Naive thymus-derived CD8-positive, alpha-beta T cell (primary cell): Measurements from ENCODE around the gene VPS35L. TPM values are rescaled to one million over a fixed set of nuclear protein-coding genes. Genes with fewer than 3 reads are reported as not detected.
"Not testable (repeated sequence)": the region's sequence is repeated elsewhere in the genome, so short reads cannot be mapped to it uniquely, and the experiment has no call there.

ENCODE experiments used
- ATAC-seq, 2 donors: fragments of 150-1000 bp; cut with Tn5 transposase in 1 of 2; sonication (Bioruptor Pico), chemical (Tn5 transposase) in 1 of 2; 1 replicate in 1 of 2; 2 replicates in 1 of 2; pipeline ENCODE4 v1.10.0; 2021; ENCODE audit warnings: mild to moderate bottlenecking in 2 of 2, moderate library complexity in 2 of 2
- POLR2A ChIA-PET: fragments of 350-600 bp; sonication (Branson Sonifier 250); formaldehyde crosslinking; loops from one replicate; lab custom pipeline; 2021; ENCODE audit warnings: antibody characterized with exemption; lab: Charles Lee
- DNase-seq, 10 donors: peaks; one replicate each; pipeline versions ENCODE4 v3.0.0 to v3.0.0-alpha.2; 2020 to 2022
- H3K27ac Mint-ChIP-seq, 10 donors: one replicate each; pipeline ENCODE4 v1.8.0; 2020 to 2022; ENCODE audit warnings: mild to moderate bottlenecking in 10 of 10, mixed read lengths in 10 of 10, moderate library complexity in 4 of 10, inconsistent platforms in 1 of 10
- H3K27me3 Mint-ChIP-seq, 5 donors: one replicate each; pipeline ENCODE4 v1.8.0; 2021 to 2022; ENCODE audit warnings: mixed read lengths in 5 of 5
- H3K36me3 Mint-ChIP-seq, 3 donors: one replicate each; pipeline ENCODE4 v1.8.0; 2020 to 2022; ENCODE audit warnings: mixed read lengths in 3 of 3, mild to moderate bottlenecking in 2 of 3, inconsistent platforms in 1 of 3
- H3K4me1 Mint-ChIP-seq, 4 donors: one replicate each; pipeline ENCODE4 v1.8.0; 2021 to 2022; ENCODE audit warnings: mixed read lengths in 4 of 4
- H3K4me3 Mint-ChIP-seq, 10 donors: one replicate each; pipeline ENCODE4 v1.8.0; 2020 to 2022; ENCODE audit warnings: mild to moderate bottlenecking in 10 of 10, mixed read lengths in 10 of 10, moderate library complexity in 6 of 10, inconsistent platforms in 1 of 10
- H3K9me3 Mint-ChIP-seq, 9 donors: one replicate each; pipeline ENCODE4 v1.8.0; 2020 to 2022; ENCODE audit warnings: mixed read lengths in 9 of 9, mild to moderate bottlenecking in 3 of 9, inconsistent platforms in 1 of 9, moderate library complexity in 1 of 9
- polyA plus RNA-seq, 3 donors: library from polyadenylated mRNA; unstranded; fragments of 300-500 nt; fragmentation: Illumina TruSeq; gene quantifications; one replicate each; pipeline ENCODE4 v1.2.3, GENCODE V29; 2021
- total RNA-seq, 8 experiments: library from RNA in 2 of 8; stranded (reverse) in 2 of 8; gene quantifications; one replicate each; pipeline ENCODE4 v1.2.3 and lab custom pipeline; 2021 to 2026

The VPS35L gene
- total and polyA plus RNA-seq, 5 experiments from 2014 or later: 41.6 to 53.7 (median 45.6) TPM

- Mint-ChIP-seq H3K27ac (peak overlapping the region in 6 of 10 donors; percentile 37 to 72 (median 54)), H3K36me3 (peaks cover 7 to 36% (median 14%) of the 10 kb centered on the region in 3 donors), H3K4me1 (peaks cover 27 to 37% (median 31%) of the 10 kb centered on the region in 4 donors), H3K4me3 (peak overlapping the region; percentile 59 to 95 (median 92)), H3K27me3 (no peaks in the 10 kb centered on the region), H3K9me3 (no peaks in the 10 kb centered on the region)
- DNase-seq (no peak), ATAC-seq (no peak)
- POLR2A ChIA-PET: no interaction called here
Measured at GRCh38 chr16:19716183-19716582, 160.7 kb downstream of the VPS35L start.

- Mint-ChIP-seq H3K36me3 (peaks cover 7 to 31% (median 14%) of the 10 kb centered on the region in 3 donors), H3K27ac (peak overlapping the region in 5 of 10 donors; percentile 37 to 90 (median 72)), H3K4me3 (peak overlapping the region; percentile 88 to 95 (median 93)), H3K4me1 (peaks cover 24 to 34% (median 31%) of the 10 kb centered on the region in 4 donors)
- H3K9me3 Mint-ChIP-seq, DNase-seq, ATAC-seq, H3K27me3 Mint-ChIP-seq: not testable (repeated sequence)
- POLR2A ChIA-PET: interaction anchor here (0.8 kb wide), 1 partner anchor 19 kb away, joined by 3 read pairs; no protein-coding TSS in a partner anchor
Measured at GRCh38 chr16:19716728-19717127, 161.2 kb downstream of the VPS35L start.

GRCh38 chr16:19717314-19717713 lies 161.8 kb downstream of the VPS35L start:
- Mint-ChIP-seq H3K27ac (peak overlapping the region; percentile 68 to 90 (median 83)), H3K4me3 (peak overlapping the region; percentile 88 to 95 (median 93)), H3K4me1 (peaks cover 22 to 33% (median 31%) of the 10 kb centered on the region in 4 donors), H3K9me3 (no peaks in the 10 kb centered on the region), H3K36me3 (peaks cover 7 to 26% (median 14%) of the 10 kb centered on the region in 3 donors), H3K27me3 (no peaks in the 10 kb centered on the region)
- no peak for ATAC-seq
- POLR2A ChIA-PET: interaction anchor here (0.8 to 1.2 kb wide), 3 partner anchors 9 to 162 kb away, joined by 3 to 5 read pairs (median 4); partner anchors contain the start of gene VPS35L
- DNase-seq: peak in 1 of 10 donors; percentile 8

- H3K9me3 Mint-ChIP-seq: no peaks in the 10 kb centered on the region
- ATAC-seq (peak; percentile 96 to 98), DNase-seq (peak; percentile 80 to 93 (median 87))
- peaks cover 22 to 33% (median 31%) of the 10 kb centered on the region in 4 donors for H3K4me1 Mint-ChIP-seq
- peaks cover 7 to 25% (median 14%) of the 10 kb centered on the region in 3 donors for H3K36me3 Mint-ChIP-seq
- POLR2A ChIA-PET: interaction anchor here (0.8 to 1.2 kb wide), 2 partner anchors 9 to 163 kb away, joined by 4 to 5 read pairs; partner anchors contain the start of gene VPS35L
- H3K27ac Mint-ChIP-seq: peak within 1 kb of the TSS; percentile 68 to 92 (median 84)
- H3K4me3 Mint-ChIP-seq: peak within 1 kb of the TSS; percentile 88 to 95 (median 93)
- no peaks in the 10 kb centered on the region for H3K27me3 Mint-ChIP-seq
Measured at GRCh38 chr16:19717741-19718623, 162.5 kb downstream of the VPS35L start, which contains the start of the genes IQCK and KNOP1. Gene IQCK (plus strand): TSS chr16:19718271. CDS start chr16:19718307, 36 bp downstream. Gene KNOP1 (minus strand): TSS chr16:19718227. CDS start chr16:19715035, 3,192 bp downstream.

GRCh38 chr16:19718624-19718965 lies 163.1 kb downstream of the VPS35L start:
- Mint-ChIP-seq H3K9me3 (no peaks in the 10 kb centered on the region), H3K27me3 (no peaks in the 10 kb centered on the region), H3K36me3 (peaks cover 7 to 19% (median 13%) of the 10 kb centered on the region in 3 donors), H3K4me3 (peak overlapping the region; percentile 73 to 95 (median 92)), H3K27ac (peak overlapping the region in 4 of 10 donors; percentile 25 to 84 (median 63)), H3K4me1 (peaks cover 22 to 33% (median 29%) of the 10 kb centered on the region in 4 donors)
- POLR2A ChIA-PET: interaction anchor here (1.2 kb wide), 1 partner anchor 10 kb away, joined by 5 read pairs; no protein-coding TSS in a partner anchor
- ATAC-seq (no peak), DNase-seq (no peak)

GRCh38 chr16:19722269-19722952 lies 166.9 kb downstream of the VPS35L start:
- DNase-seq (no peak), ATAC-seq (no peak)
- POLR2A ChIA-PET: no interaction called here
- H3K9me3 Mint-ChIP-seq: no peaks in the 10 kb centered on the region
- peaks cover 2 to 11% (median 6%) of the 10 kb centered on the region in 4 donors for H3K4me1 Mint-ChIP-seq
- H3K36me3 Mint-ChIP-seq: no peaks in the 10 kb centered on the region
- H3K4me3 Mint-ChIP-seq: no peak overlapping the region
- peak overlapping the region in 1 of 10 donors; percentile 40 for H3K27ac Mint-ChIP-seq
- no peaks in the 10 kb centered on the region for H3K27me3 Mint-ChIP-seq

GRCh38 chr16:19722981-19723380 lies 167.5 kb downstream of the VPS35L start:
- no peak for ATAC-seq
- H3K27ac Mint-ChIP-seq: peak overlapping the region in 1 of 10 donors; percentile 32
- H3K27me3 Mint-ChIP-seq: no peaks in the 10 kb centered on the region
- H3K4me1 Mint-ChIP-seq: peaks cover 3 to 11% (median 8%) of the 10 kb centered on the region in 4 donors
- no peaks in the 10 kb centered on the region for H3K9me3 Mint-ChIP-seq
- DNase-seq: no peak
- POLR2A ChIA-PET: no interaction called here
- no peaks in the 10 kb centered on the region for H3K36me3 Mint-ChIP-seq
- no peak overlapping the region for H3K4me3 Mint-ChIP-seq

- H3K9me3 Mint-ChIP-seq: no peaks in the 10 kb centered on the region
Measured at GRCh38 chr16:19728636-19728965, 173.1 kb downstream of the VPS35L start.

GRCh38 chr16:19733551-19733950 lies 178.0 kb downstream of the VPS35L start:
- DNase-seq (no peak), ATAC-seq (no peak)
- Mint-ChIP-seq H3K27me3 (no peaks in the 10 kb centered on the region), H3K36me3 (peaks cover 0 to 8% (median 0%) of the 10 kb centered on the region in 3 donors), H3K4me1 (peaks cover 0 to 2% (median 0%) of the 10 kb centered on the region in 4 donors), H3K9me3 (no peaks in the 10 kb centered on the region), H3K27ac (no peak overlapping the region), H3K4me3 (no peak overlapping the region)
- POLR2A ChIA-PET: no interaction called here

More at GRCh38 chr16:19728636-19728965, 173.1 kb downstream of the VPS35L start:
- POLR2A ChIA-PET: no interaction called here
- DNase-seq (no peak), ATAC-seq (no peak)
- peaks cover 0 to 6% (median 2%) of the 10 kb centered on the region in 4 donors for H3K4me1 Mint-ChIP-seq
- no peak overlapping the region for H3K27ac Mint-ChIP-seq
- H3K4me3 Mint-ChIP-seq: no peak overlapping the region
- no peaks in the 10 kb centered on the region for H3K27me3 Mint-ChIP-seq
- H3K36me3 Mint-ChIP-seq: no peaks in the 10 kb centered on the region

- ATAC-seq: no peak
- H3K36me3 Mint-ChIP-seq: peaks cover 0 to 8% (median 2%) of the 10 kb centered on the region in 3 donors
- no peaks in the 10 kb centered on the region for H3K27me3 Mint-ChIP-seq
- peaks cover 0 to 2% (median 0%) of the 10 kb centered on the region in 4 donors for H3K4me1 Mint-ChIP-seq
- no peak for DNase-seq
- no peak overlapping the region for H3K4me3 Mint-ChIP-seq
- no peak overlapping the region for H3K27ac Mint-ChIP-seq
- POLR2A ChIA-PET: no interaction called here
- no peaks in the 10 kb centered on the region for H3K9me3 Mint-ChIP-seq
Measured at GRCh38 chr16:19735074-19735867, 179.8 kb downstream of the VPS35L start.

GRCh38 chr16:19737306-19738038 lies 182.0 kb downstream of the VPS35L start:
- DNase-seq (no peak), ATAC-seq (no peak)
- POLR2A ChIA-PET: no interaction called here
- Mint-ChIP-seq H3K4me1 (peaks cover 0 to 2% (median 0%) of the 10 kb centered on the region in 4 donors), H3K9me3 (no peaks in the 10 kb centered on the region), H3K36me3 (peaks cover 0 to 8% (median 3%) of the 10 kb centered on the region in 3 donors), H3K27me3 (no peaks in the 10 kb centered on the region), H3K4me3 (no peak overlapping the region), H3K27ac (no peak overlapping the region)
